ENCODE data around the gene DAAM2. TPM values are rescaled to one million over a fixed set of nuclear protein-coding genes. Genes with fewer than 3 reads are reported as not detected.

DAAM2 gene
- total RNA-seq, 1 experiment from 2014 or later = not detected

DNA sequence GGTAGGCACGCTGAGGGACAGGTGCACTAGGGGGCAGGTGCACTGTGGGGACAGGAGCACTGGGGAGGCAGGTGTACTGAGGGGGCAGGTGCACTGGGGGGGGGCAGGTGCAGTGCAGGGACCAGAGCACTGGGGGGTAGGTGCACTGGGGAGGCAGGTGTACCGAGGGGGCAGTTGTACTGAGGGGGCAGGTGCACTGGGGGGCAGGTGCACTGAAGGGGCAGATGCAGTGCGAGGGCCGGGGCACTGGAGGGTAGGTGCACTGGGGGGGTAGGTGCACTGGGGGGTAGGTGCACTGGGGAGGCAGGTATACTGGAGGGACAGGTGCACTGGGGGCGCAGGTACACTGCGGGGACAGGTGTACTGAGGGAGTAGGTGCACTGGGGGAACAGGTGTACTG is 39.5 kb downstream of the DAAM2 start:
- intact Hi-C loops (cut with micrococcal nuclease; ENCODE audit: unreplicated experiment) = no loop called here
- H3K27me3 Mint-ChIP-seq (ENCODE audit: insufficient read depth, unreplicated experiment) = peaks cover 17% of the 10 kb centered on the region
- ChIA-PET POLR2A (no interaction called here), CTCF (no interaction called here)
- BruUV-seq (replicated peaks) = no TSS peak
- H3K27ac Mint-ChIP-seq (ENCODE audit: unreplicated experiment) = no peak overlapping the region
- TF ChIP-seq CTCF (IDR thresholded peaks at IDR 0.05; ENCODE audit: insufficient read depth in 1 of 2, low read depth in 1 of 2, low read length in 1 of 2, severe bottlenecking in 1 of 2, unreplicated experiment in 1 of 2) = no peak
- H3K4me3 Mint-ChIP-seq (ENCODE audit: unreplicated experiment) = no peak overlapping the region
- no peak overlapping the region for H3K4me3 ChIP-seq (ENCODE audit: low read depth, low read length)
- no peaks in the 10 kb centered on the region; the same call in 1 of the 2 replicates for H3K27me3 ChIP-seq (replicated peaks; ENCODE audit: control insufficient read depth, insufficient read depth, low read length)
- no peaks in the 10 kb centered on the region for H3K36me3 Mint-ChIP-seq (ENCODE audit: insufficient read depth, unreplicated experiment)
- H3K4me1 ChIP-seq = no peaks in the 10 kb centered on the region
- no peak for DNase-seq
- H3K9me3 Mint-ChIP-seq (ENCODE audit: unreplicated experiment) = no peaks in the 10 kb centered on the region
- H3K36me3 ChIP-seq (ENCODE audit: control insufficient read depth, insufficient read depth, low read length) = no peaks in the 10 kb centered on the region
- H3K4me1 Mint-ChIP-seq (ENCODE audit: low read depth, unreplicated experiment) = no peaks in the 10 kb centered on the region
- H3K9me3 ChIP-seq = no peaks in the 10 kb centered on the region

DNA sequence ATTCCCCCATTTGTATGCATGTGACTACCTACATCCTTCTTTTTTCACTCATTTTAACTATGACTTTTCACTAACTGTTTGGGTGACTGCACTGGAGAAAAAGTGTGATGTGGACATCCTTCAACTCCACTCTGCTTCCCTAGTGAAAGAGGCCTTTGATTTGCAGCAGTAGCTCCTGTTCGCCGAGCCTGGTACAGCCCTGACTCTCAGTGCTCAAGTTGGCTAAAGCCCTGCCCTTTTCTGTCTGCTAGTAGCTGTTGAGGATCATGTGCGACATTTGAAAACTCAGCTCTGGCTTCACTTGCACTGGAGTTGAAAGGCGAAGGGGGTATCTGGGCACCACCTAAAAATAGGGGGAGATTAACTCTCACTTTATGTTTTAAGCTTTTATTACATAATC is 42.1 kb downstream of the DAAM2 start:
- H3K9me3 ChIP-seq = no peaks in the 10 kb centered on the region
- no peaks in the 10 kb centered on the region; the same call in 1 of the 2 replicates for H3K27me3 ChIP-seq (replicated peaks; ENCODE audit: control insufficient read depth, insufficient read depth, low read length)
- Mint-ChIP-seq H3K36me3 (ENCODE audit: insufficient read depth, unreplicated experiment) (no peaks in the 10 kb centered on the region), H3K9me3 (ENCODE audit: unreplicated experiment) (no peaks in the 10 kb centered on the region), H3K4me3 (ENCODE audit: unreplicated experiment) (no peak overlapping the region), H3K27me3 (ENCODE audit: insufficient read depth, unreplicated experiment) (peaks cover 9% of the 10 kb centered on the region), H3K4me1 (ENCODE audit: low read depth, unreplicated experiment) (no peaks in the 10 kb centered on the region), H3K27ac (ENCODE audit: unreplicated experiment) (no peak overlapping the region)
- H3K4me3 ChIP-seq (ENCODE audit: low read depth, low read length) = no peak overlapping the region
- BruUV-seq (replicated peaks) = no TSS peak
- intact Hi-C loops (cut with micrococcal nuclease; ENCODE audit: unreplicated experiment) = no loop called here
- H3K36me3 ChIP-seq (ENCODE audit: control insufficient read depth, insufficient read depth, low read length) = no peaks in the 10 kb centered on the region
- ChIA-PET POLR2A (no interaction called here), CTCF (no interaction called here)
- no peaks in the 10 kb centered on the region for H3K4me1 ChIP-seq
- DNase-seq = no peak
- TF ChIP-seq CTCF (IDR thresholded peaks at IDR 0.05; ENCODE audit: insufficient read depth in 1 of 2, low read depth in 1 of 2, low read length in 1 of 2, severe bottlenecking in 1 of 2, unreplicated experiment in 1 of 2) = no peak

- H3K36me3 ChIP-seq (ENCODE audit: control insufficient read depth, insufficient read depth, low read length) = no peaks in the 10 kb centered on the region
- no TSS peak for BruUV-seq (replicated peaks)
- no peaks in the 10 kb centered on the region for H3K36me3 Mint-ChIP-seq (ENCODE audit: insufficient read depth, unreplicated experiment)
These were observed 42.7 kb downstream of the DAAM2 start for GRCh38 chr6:39834866-39835265.

More at GRCh38 chr6:39834866-39835265, 42.7 kb downstream of the DAAM2 start:
- ChIA-PET POLR2A (no interaction called here), CTCF (no interaction called here)
- Histone ChIP-seq H3K4me3 (ENCODE audit: low read depth, low read length) (no peak overlapping the region), H3K9me3 (no peaks in the 10 kb centered on the region), H3K27me3 (replicated peaks; ENCODE audit: control insufficient read depth, insufficient read depth, low read length) (no peaks in the 10 kb centered on the region; the same call in 1 of the 2 replicates), H3K4me1 (no peaks in the 10 kb centered on the region)
- Mint-ChIP-seq H3K27me3 (ENCODE audit: insufficient read depth, unreplicated experiment) (peaks cover 12% of the 10 kb centered on the region), H3K9me3 (ENCODE audit: unreplicated experiment) (no peaks in the 10 kb centered on the region), H3K27ac (ENCODE audit: unreplicated experiment) (no peak overlapping the region), H3K4me3 (ENCODE audit: unreplicated experiment) (no peak overlapping the region), H3K4me1 (ENCODE audit: low read depth, unreplicated experiment) (no peaks in the 10 kb centered on the region)
- DNase-seq = no peak
- intact Hi-C loops (cut with micrococcal nuclease; ENCODE audit: unreplicated experiment) = no loop called here
- TF ChIP-seq CTCF (IDR thresholded peaks at IDR 0.05; ENCODE audit: insufficient read depth in 1 of 2, low read depth in 1 of 2, low read length in 1 of 2, severe bottlenecking in 1 of 2, unreplicated experiment in 1 of 2) = no peak

Measured in Caco-2 (cell line).